A549 (cell line): Measurements from ENCODE around the gene ZFPL1.

ENCODE experiments used
- CBX8 ChIP-seq: fragments of 200-600 bp; sonication (generic); IDR thresholded peaks from 2 replicates; pipeline ENCODE4 v1.6.1; 2016
- CHD2 ChIP-seq: fragments of 150-350 bp; IDR thresholded peaks from 2 replicates; pipeline ENCODE4 v1.6.1; 2014; ENCODE audit warnings: low read length; ENCODE audit not compliant: partially characterized antibody
- EP300 ChIP-seq, 2 experiments: fragments of >200 bp; sonication (Bioruptor Twin); formaldehyde crosslinking; IDR thresholded peaks; 2 replicates in 1 of 2; 3 replicates in 1 of 2; pipeline ENCODE4 v1.6.1; 2016 to 2017
- FOSL2 ChIP-seq, 2 experiments: fragments of 450-650 bp in 1 of 2; fragments of >200 bp in 1 of 2; sonication (Bioruptor Twin) in 1 of 2; formaldehyde crosslinking; IDR thresholded peaks; 2 replicates each; pipeline versions ENCODE4 v1.5.0 to v1.6.1; 2016 to 2020; ENCODE audit warnings: mild to moderate bottlenecking in 1 of 2, moderate library complexity in 1 of 2
- KDM1A ChIP-seq: fragments of 200-600 bp; sonication (generic); IDR thresholded peaks from 2 replicates; pipeline ENCODE4 v1.6.1; 2016; ENCODE audit warnings: low read depth, mild to moderate bottlenecking
- MAZ ChIP-seq: fragments of 150-350 bp; IDR thresholded peaks from 2 replicates; pipeline ENCODE4 v1.6.1; 2014; ENCODE audit warnings: antibody characterized with exemption, low read depth, low read length, borderline replicate concordance
- NPAS2 ChIP-seq: fragments of 250-450 bp; sonication (Bioruptor Pico); IDR thresholded peaks from 2 replicates; pipeline ENCODE4 v1.8.0; 2022; ENCODE audit warnings: mild to moderate bottlenecking, moderate library complexity, borderline replicate concordance
- NR3C1 ChIP-seq: fragments of >200 bp; sonication (Bioruptor Twin); formaldehyde crosslinking; IDR thresholded peaks from 3 replicates; pipeline ENCODE4 v1.6.1; 2017
- TF ChIP-seq, protein P1 (sequence below): IDR thresholded peaks from 2 replicates; pipeline ENCODE4 v1.6.1; 2012
- TF ChIP-seq, protein P2 (sequence below): fragments of >200 bp; sonication (Bioruptor Twin); formaldehyde crosslinking; IDR thresholded peaks from 3 replicates; pipeline ENCODE4 v1.5.1; 2016
- TF ChIP-seq, protein P3 (sequence below): fragments of 450-650 bp; IDR thresholded peaks from 2 replicates; pipeline ENCODE4 v1.6.1; 2014; ENCODE audit warnings: antibody characterized with exemption

DNA sequence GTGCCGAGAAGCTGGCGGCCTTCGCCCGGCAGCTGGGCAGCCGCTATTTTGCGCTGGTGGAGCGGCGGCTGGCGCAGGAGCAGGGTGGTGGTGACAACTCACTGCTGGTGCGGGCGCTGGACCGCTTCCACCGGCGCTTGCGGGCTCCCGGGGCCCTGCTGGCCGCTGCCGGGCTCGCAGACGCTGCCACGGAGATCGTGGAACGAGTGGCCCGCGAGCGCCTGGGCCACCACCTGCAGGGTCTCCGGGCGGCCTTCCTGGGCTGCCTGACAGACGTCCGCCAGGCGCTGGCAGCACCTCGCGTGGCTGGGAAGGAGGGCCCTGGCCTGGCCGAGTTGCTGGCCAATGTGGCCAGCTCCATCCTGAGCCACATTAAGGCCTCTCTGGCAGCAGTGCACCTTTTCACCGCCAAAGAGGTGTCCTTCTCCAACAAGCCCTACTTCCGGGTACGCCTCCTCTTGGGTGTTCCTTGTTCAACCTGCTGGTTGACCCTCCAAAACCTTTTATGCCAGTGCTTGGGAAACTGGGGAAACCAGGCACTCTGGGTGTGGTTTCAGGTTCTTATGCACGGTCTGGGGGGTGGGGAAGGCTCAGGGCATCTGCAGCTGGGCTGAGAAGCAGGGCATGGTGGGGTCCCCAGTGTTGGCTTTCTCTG, 24.6 kb downstream of the ZFPL1 start:
- TF ChIP-seq, protein P1, sequence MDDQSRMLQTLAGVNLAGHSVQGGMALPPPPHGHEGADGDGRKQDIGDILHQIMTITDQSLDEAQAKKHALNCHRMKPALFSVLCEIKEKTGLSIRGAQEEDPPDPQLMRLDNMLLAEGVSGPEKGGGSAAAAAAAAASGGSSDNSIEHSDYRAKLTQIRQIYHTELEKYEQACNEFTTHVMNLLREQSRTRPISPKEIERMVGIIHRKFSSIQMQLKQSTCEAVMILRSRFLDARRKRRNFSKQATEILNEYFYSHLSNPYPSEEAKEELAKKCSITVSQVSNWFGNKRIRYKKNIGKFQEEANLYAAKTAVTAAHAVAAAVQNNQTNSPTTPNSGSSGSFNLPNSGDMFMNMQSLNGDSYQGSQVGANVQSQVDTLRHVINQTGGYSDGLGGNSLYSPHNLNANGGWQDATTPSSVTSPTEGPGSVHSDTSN: no peak
- TF ChIP-seq CHD2: no peak
- no peak for TF ChIP-seq CBX8
- TF ChIP-seq KDM1A: no peak
- no peak for TF ChIP-seq NR3C1
- TF ChIP-seq, protein P2, sequence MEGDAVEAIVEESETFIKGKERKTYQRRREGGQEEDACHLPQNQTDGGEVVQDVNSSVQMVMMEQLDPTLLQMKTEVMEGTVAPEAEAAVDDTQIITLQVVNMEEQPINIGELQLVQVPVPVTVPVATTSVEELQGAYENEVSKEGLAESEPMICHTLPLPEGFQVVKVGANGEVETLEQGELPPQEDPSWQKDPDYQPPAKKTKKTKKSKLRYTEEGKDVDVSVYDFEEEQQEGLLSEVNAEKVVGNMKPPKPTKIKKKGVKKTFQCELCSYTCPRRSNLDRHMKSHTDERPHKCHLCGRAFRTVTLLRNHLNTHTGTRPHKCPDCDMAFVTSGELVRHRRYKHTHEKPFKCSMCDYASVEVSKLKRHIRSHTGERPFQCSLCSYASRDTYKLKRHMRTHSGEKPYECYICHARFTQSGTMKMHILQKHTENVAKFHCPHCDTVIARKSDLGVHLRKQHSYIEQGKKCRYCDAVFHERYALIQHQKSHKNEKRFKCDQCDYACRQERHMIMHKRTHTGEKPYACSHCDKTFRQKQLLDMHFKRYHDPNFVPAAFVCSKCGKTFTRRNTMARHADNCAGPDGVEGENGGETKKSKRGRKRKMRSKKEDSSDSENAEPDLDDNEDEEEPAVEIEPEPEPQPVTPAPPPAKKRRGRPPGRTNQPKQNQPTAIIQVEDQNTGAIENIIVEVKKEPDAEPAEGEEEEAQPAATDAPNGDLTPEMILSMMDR: no peak
- TF ChIP-seq, protein P3, sequence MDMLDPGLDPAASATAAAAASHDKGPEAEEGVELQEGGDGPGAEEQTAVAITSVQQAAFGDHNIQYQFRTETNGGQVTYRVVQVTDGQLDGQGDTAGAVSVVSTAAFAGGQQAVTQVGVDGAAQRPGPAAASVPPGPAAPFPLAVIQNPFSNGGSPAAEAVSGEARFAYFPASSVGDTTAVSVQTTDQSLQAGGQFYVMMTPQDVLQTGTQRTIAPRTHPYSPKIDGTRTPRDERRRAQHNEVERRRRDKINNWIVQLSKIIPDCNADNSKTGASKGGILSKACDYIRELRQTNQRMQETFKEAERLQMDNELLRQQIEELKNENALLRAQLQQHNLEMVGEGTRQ: no peak
- TF ChIP-seq EP300 (IDR thresholded peaks at IDR 0.05): no peak
- TF ChIP-seq MAZ: no peak
- TF ChIP-seq NPAS2 (CRISPR knock-in tag): no peak
- TF ChIP-seq FOSL2 (IDR thresholded peaks at IDR 0.05): no peak
- no peak for TF ChIP-seq FOSL2 (CRISPR knock-in tag; IDR thresholded peaks at IDR 0.05)
